K562 (cell line): ENCODE data around the gene GRHL3. TPM values are rescaled to one million over a fixed set of nuclear protein-coding genes. Genes with fewer than 3 reads are reported as not detected.

ENCODE experiments used
- ATF1 ChIP-seq, 2 experiments: fragments of 450-650 bp in 1 of 2; IDR thresholded peaks; 2 replicates each; pipeline ENCODE4 v1.6.1; 2016; ENCODE audit warnings: missing compliant biosample characterization in 1 of 2, missing genetic modification characterization in 1 of 2
- CEBPB ChIP-seq: fragments of 450-650 bp; IDR thresholded peaks from 2 replicates; pipeline ENCODE4 v1.6.1; 2016; ENCODE audit warnings: missing genetic modification characterization, missing compliant biosample characterization
- CREM ChIP-seq: IDR thresholded peaks from 2 replicates; pipeline ENCODE4 v1.6.1; 2014; ENCODE audit warnings: antibody characterized with exemption, low read depth
- FOS ChIP-seq: IDR thresholded peaks from 3 replicates; pipeline ENCODE4 v1.6.1; 2011; ENCODE audit not compliant: insufficient read length; ENCODE audit errors: extremely low read depth
- FOSL1 ChIP-seq: fragments of 200-800 bp; sonication (Bioruptor generic); conservative IDR thresholded peaks from 2 replicates; pipeline ENCODE4 v1.6.1; 2016; ENCODE audit warnings: missing genetic modification characterization, missing compliant biosample characterization
- JUN ChIP-seq, 2 experiments: sonication (generic) in 1 of 2; formaldehyde crosslinking in 1 of 2; IDR thresholded peaks; 2 replicates each; pipeline versions ENCODE4 v1.6.1 to v1.8.0; 2012 to 2022; ENCODE audit warnings: borderline replicate concordance in 2 of 2, mild to moderate bottlenecking in 2 of 2, improper control_type of control experiment in 1 of 2, low read depth in 1 of 2, low read length in 1 of 2, missing genetic modification reagents in 1 of 2
- JUNB ChIP-seq: fragments of 450-650 bp; formaldehyde crosslinking; conservative IDR thresholded peaks from 2 replicates; pipeline ENCODE4 v1.4.0; 2020; ENCODE audit warnings: mild to moderate bottlenecking
- KAT7 ChIP-seq: sonication (generic); formaldehyde crosslinking; IDR thresholded peaks from 2 replicates; pipeline ENCODE4 v1.8.0; 2022; ENCODE audit warnings: missing genetic modification reagents, mild to moderate bottlenecking, borderline replicate concordance
- LARP7 ChIP-seq: fragments of 450-650 bp; IDR thresholded peaks from 2 replicates; pipeline ENCODE4 v1.6.1; 2016
- LCOR ChIP-seq: sonication (generic); formaldehyde crosslinking; IDR thresholded peaks from 2 replicates; pipeline ENCODE4 v1.8.0; 2022; ENCODE audit warnings: mild to moderate bottlenecking, missing genetic modification reagents
- MGA ChIP-seq: fragments of 450-650 bp; IDR thresholded peaks from 2 replicates; pipeline ENCODE4 v1.6.1; 2016; ENCODE audit warnings: mild to moderate bottlenecking, moderate library complexity
- NFIC ChIP-seq: fragments of 450-650 bp; IDR thresholded peaks from 2 replicates; pipeline ENCODE4 v1.6.1; 2017; ENCODE audit warnings: mild to moderate bottlenecking, inconsistent platforms
- POLR2G ChIP-seq: fragments of 200-400 bp; formaldehyde crosslinking; IDR thresholded peaks from 2 replicates; pipeline ENCODE4 v1.6.1; 2017; ENCODE audit warnings: low read depth, mild to moderate bottlenecking, antibody characterized with exemption, low read length, moderate library complexity
- SMARCE1 ChIP-seq: fragments of 450-650 bp; IDR thresholded peaks from 2 replicates; pipeline ENCODE4 v1.7.1; 2016; ENCODE audit warnings: mild to moderate bottlenecking
- TEAD1 ChIP-seq, 2 experiments: fragments of 450-650 bp in 1 of 2; sonication (generic) in 1 of 2; formaldehyde crosslinking; IDR thresholded peaks; 2 replicates each; pipeline versions ENCODE4 v1.4.0 to v1.8.0; 2020 to 2022; ENCODE audit warnings: mild to moderate bottlenecking in 2 of 2, missing genetic modification reagents in 1 of 2
- ZNF12 ChIP-seq: sonication (generic); formaldehyde crosslinking; IDR thresholded peaks from 2 replicates; pipeline ENCODE4 v1.4.0; 2020; ENCODE audit warnings: mild to moderate bottlenecking, missing genetic modification reagents
- polyA plus RNA-seq, 8 experiments: library from polyadenylated mRNA; depleted of rRNA in 4 of 8; stranded (reverse) in 5 of 8; unstranded in 3 of 8; fragments of >200 nt; fragmentation: Nextera tagmentation in 2 of 8; fragmentation: Illumina TruSeq in 1 of 8; extraction: Ambion mirVana in 2 of 8; extraction: Trizol in 1 of 8; gene quantifications; 2 replicates each; pipeline versions ENCODE4 v1.2.1 to v1.2.3, GENCODE V29; 2011 to 2014; ENCODE audit warnings: inconsistent platforms in 1 of 8, missing spikeins in 1 of 8
- total RNA-seq, 7 experiments: library from RNA; depleted of rRNA in 6 of 7; stranded (reverse); fragments of >200 nt in 6 of 7; fragmentation: Illumina TruSeq in 2 of 7; extraction: Trizol in 2 of 7; gene quantifications; 2 replicates each; pipeline versions ENCODE4 v1.2.1 to v1.2.3, GENCODE V29; 2011 to 2021; ENCODE audit warnings: low replicate concordance in 1 of 7

The GRHL3 gene
- total and polyA plus RNA-seq, 9 of the 15 experiments (the other 6 are each of a cell fraction or from before 2014, with no cell fraction given) = 0.01 to 0.04 TPM; not detected in 7

- TF ChIP-seq MGA (no peak), JUN (IDR thresholded peaks at IDR 0.05; ENCODE audit: borderline replicate concordance, low read depth, low read length) (peak; percentile 81), JUN (CRISPR knock-in tag; IDR thresholded peaks at IDR 0.05; ENCODE audit: borderline replicate concordance) (no peak), JUNB (CRISPR knock-in tag) (0 out of 2 replicates have a peak, but pooled peaks have one; percentile 51), CEBPB (peak; percentile 18; the same call in 1 of the 2 replicates), NFIC (peak; percentile 36), FOS (peak; percentile 15), POLR2G (no peak), KAT7 (CRISPR knock-in tag) (no peak), ZNF12 (CRISPR knock-in tag) (peak; percentile 89), ATF1 (CRISPR knock-in tag; IDR thresholded peaks at IDR 0.05) (no peak), ATF1 (tag; IDR thresholded peaks at IDR 0.05) (no peak), CREM (peak; percentile 49; the same call in 1 of the 2 replicates), SMARCE1 (peak; percentile 51; the same call in 1 of the 2 replicates), TEAD1 (CRISPR knock-in tag; IDR thresholded peaks at IDR 0.05) (no peak), LARP7 (no peak), FOSL1 (tag) (peak; percentile 98), LCOR (CRISPR knock-in tag) (0 out of 2 replicates have a peak, but pooled peaks have one; percentile 20)
Observed at GRCh38 chr1:24364975-24365678, 46.0 kb downstream of the GRHL3 start (continued).
